Measurements from ENCODE around the gene ATXN7. TPM values are rescaled to one million over a fixed set of nuclear protein-coding genes. Genes with fewer than 3 reads are reported as not detected.

The ATXN7 gene
- total RNA-seq, 2 donors from 2014 or later: 165 to 205 TPM

DNA sequence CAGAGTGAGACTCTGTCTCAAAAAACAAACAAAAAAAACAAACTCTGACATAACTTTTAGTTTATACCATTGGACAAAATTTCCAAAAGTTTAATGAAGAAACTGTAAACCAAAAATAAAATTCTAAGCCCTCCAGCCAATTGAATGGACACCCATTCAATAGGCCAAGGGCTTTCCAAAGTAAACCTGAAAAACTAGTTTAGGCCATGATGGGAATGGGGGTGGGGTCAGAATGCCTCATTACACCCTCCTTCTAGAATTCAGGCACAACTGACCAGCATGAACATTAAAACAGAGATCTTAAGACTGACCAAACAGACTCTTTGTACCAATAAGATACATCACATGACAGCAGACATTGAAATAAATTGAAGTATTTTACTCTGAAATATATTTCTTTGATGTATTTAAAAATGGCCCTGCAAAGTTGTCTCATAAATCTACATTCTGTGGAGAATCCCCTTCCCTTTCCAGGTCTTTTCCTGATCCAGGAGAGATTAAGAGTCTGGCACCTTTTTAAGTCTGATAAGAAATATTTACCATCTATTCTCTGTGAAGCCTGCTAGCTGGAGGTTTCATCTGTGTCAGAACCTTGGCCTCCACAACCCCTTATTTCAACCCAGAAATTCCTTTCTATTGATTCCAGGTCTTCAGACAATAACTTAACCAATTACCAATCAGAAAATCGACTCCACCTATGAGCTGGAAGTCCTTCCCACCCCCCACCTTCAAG lies 15.8 kb upstream of the ATXN7 start:
- no peak overlapping the region for H3K4me3 Mint-ChIP-seq
- H3K27me3 Mint-ChIP-seq: no peaks in the 10 kb centered on the region
- ATAC-seq (no peak), DNase-seq (no peak)
- H3K27ac Mint-ChIP-seq: peak overlapping the region; percentile 21
- no peaks in the 10 kb centered on the region for H3K9me3 ChIP-seq (ENCODE audit: control insufficient read depth, low read length, poor library complexity, severe bottlenecking)
- peaks cover 13% of the 10 kb centered on the region for H3K4me1 Mint-ChIP-seq
- H3K36me3 Mint-ChIP-seq (ENCODE audit: low read depth): peaks cover 2% of the 10 kb centered on the region

DNA sequence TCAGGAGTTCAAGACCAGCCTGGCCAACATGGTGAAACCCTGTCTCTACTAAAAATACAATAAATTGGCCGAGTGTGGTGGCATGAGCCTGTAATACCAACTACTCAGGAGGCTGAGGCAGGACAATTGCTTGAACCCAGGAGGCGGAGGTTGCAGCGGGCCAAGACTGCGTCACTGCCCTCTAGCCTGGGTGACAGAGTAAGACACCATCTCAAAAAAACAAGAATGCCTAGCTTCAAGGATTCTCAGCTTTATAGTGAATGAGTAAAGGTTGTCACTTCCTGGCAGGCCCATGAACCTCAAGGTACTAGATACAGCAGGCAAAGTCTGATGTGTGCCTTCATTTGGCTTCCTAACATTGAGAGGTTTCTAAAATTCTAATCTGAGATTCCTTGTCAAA lies 14.5 kb upstream of the ATXN7 start:
- Mint-ChIP-seq H3K4me1 (peaks cover 13% of the 10 kb centered on the region), H3K4me3 (no peak overlapping the region), H3K27me3 (no peaks in the 10 kb centered on the region), H3K27ac (no peak overlapping the region), H3K36me3 (ENCODE audit: low read depth) (peaks cover 2% of the 10 kb centered on the region)
- no peak for DNase-seq
- ATAC-seq: no peak
- H3K9me3 ChIP-seq (ENCODE audit: control insufficient read depth, low read length, poor library complexity, severe bottlenecking): no peaks in the 10 kb centered on the region

DNA sequence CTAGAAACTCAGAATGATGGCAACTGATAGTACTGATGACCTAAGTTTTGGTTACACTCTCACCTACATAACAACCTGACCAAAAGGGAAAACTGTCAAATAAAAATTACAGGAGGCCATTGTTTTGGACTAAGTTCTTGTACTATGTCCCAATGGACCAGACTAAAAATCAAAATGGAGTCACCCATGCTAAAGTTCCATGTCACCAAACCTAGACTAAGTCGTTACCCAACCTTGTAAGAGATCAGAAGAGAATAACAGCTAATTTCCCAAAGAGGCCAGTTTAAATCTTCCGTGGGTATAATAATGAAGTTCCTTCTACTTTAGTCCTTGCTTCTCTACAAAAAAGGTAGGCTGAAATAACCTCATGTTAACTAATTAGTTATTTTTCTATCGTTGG lies 12.4 kb upstream of the ATXN7 start:
- ATAC-seq (no peak), DNase-seq (no peak)
- H3K27ac Mint-ChIP-seq: no peak overlapping the region
- H3K4me1 Mint-ChIP-seq: peaks cover 14% of the 10 kb centered on the region
- H3K36me3 Mint-ChIP-seq (ENCODE audit: low read depth): peaks cover 2% of the 10 kb centered on the region
- H3K4me3 Mint-ChIP-seq: no peak overlapping the region
- H3K9me3 ChIP-seq (ENCODE audit: control insufficient read depth, low read length, poor library complexity, severe bottlenecking): no peaks in the 10 kb centered on the region
- H3K27me3 Mint-ChIP-seq: no peaks in the 10 kb centered on the region

DNA sequence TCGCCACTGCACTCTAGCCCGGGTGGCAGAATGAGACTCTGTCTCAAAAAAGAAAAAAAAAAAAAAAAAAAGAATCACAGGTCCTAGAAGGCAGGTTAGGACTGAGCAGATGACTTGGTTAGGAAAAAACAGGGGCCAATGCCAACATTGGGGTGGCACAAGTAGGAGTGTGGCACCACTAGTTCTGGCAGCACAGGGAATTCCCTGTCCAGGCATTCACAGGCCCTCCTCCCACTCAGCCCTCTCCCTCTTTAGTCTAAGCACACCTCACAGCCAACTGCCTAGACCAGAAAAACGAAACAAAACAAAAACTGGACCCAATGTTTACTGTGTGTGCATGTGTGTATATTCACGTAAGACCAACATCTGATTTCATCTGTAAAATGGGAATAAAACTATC lies 10.6 kb upstream of the ATXN7 start:
- no peak for DNase-seq

DNA sequence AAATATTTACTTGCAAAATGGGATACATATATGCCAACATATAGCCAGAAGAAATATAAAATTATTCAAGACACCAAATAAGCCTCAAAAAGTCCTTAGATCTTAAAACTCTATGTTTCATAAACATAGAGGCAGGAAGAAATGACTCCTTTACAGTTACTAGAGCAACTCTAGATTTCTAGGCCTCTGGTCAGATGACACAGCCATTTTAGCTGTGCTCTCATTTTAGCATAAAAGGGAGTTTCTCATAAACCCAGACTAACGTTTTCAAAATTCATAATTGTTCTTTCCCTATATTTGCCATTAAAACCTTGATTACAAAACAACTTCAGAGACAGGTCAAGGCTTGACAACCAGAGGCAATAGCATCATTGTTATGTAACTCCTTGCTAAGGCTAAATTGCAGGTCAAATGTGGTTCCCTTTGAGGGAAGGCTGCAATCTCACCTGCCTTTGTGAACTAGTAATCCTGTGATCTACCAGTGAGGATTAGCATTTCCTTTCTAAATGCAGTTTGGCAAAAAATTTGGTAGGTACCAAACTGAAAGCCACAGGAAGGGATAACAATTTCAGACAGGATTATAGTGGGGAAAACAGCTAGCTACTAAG lies 8.2 kb upstream of the ATXN7 start:
- no peak for DNase-seq
- no peak for ATAC-seq
- Mint-ChIP-seq H3K4me1 (peaks cover 25% of the 10 kb centered on the region), H3K4me3 (no peak overlapping the region), H3K27ac (no peak overlapping the region), H3K36me3 (ENCODE audit: low read depth) (peaks cover 2% of the 10 kb centered on the region), H3K27me3 (no peaks in the 10 kb centered on the region)
- H3K9me3 ChIP-seq (ENCODE audit: control insufficient read depth, low read length, poor library complexity, severe bottlenecking): no peaks in the 10 kb centered on the region

More for the DNA sequence above, 10.6 kb upstream of the ATXN7 start:
- H3K36me3 Mint-ChIP-seq (ENCODE audit: low read depth): peaks cover 2% of the 10 kb centered on the region
- no peaks in the 10 kb centered on the region for H3K27me3 Mint-ChIP-seq
- H3K4me1 Mint-ChIP-seq: peaks cover 18% of the 10 kb centered on the region
- H3K27ac Mint-ChIP-seq: no peak overlapping the region
- H3K9me3 ChIP-seq (ENCODE audit: control insufficient read depth, low read length, poor library complexity, severe bottlenecking): no peaks in the 10 kb centered on the region
- no peak overlapping the region for H3K4me3 Mint-ChIP-seq
- no peak for ATAC-seq

DNA sequence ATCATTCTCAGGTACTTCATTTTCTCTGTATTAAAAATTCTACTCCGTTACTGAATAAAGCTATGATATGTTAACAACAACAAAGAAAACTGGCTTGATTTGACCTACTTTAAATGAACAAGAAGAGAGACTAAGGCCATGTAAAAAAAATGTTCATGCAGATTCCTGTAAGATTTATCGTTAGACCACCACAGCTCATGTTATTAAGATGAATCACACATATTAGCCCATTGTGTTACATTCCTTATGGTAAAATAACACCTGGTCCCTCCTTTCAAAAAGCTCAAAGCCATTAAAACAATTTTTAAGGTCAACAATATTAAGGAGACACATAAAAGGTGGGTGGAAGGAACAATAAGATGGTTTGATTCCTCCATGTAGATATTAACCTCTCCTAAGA lies 6.4 kb upstream of the ATXN7 start:
- DNase-seq: no peak
- no peak for ATAC-seq
- H3K27me3 Mint-ChIP-seq: no peaks in the 10 kb centered on the region
- H3K36me3 Mint-ChIP-seq (ENCODE audit: low read depth): peaks cover 1% of the 10 kb centered on the region
- H3K4me3 Mint-ChIP-seq: no peak overlapping the region
- no peak overlapping the region for H3K27ac Mint-ChIP-seq
- no peaks in the 10 kb centered on the region for H3K9me3 ChIP-seq (ENCODE audit: control insufficient read depth, low read length, poor library complexity, severe bottlenecking)
- H3K4me1 Mint-ChIP-seq: peaks cover 37% of the 10 kb centered on the region

DNA sequence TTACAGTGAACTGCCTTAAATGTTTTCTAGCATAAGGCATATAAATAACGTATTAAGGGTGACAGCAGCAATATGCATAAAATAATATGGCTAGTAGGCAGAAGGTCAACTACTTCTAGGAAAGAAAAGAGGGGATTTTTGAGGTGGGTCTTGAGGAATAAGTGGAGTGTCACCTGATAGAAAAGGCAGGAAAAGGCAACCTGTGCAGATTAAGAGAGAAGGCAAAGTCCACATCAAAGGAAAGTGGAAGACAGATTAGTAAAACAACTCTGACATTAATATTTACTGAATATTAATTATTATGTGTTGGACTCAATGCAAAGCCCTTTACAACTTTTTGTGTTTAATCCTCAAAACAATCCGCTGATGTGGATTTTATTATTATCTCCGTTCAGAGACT lies 2.9 kb upstream of the ATXN7 start:
- no peaks in the 10 kb centered on the region for H3K27me3 Mint-ChIP-seq
- H3K9me3 ChIP-seq (ENCODE audit: control insufficient read depth, low read length, poor library complexity, severe bottlenecking): no peaks in the 10 kb centered on the region
- H3K4me1 Mint-ChIP-seq: peaks cover 48% of the 10 kb centered on the region
- DNase-seq (no peak), ATAC-seq (no peak)
- no peak overlapping the region for H3K4me3 Mint-ChIP-seq
- no peaks in the 10 kb centered on the region for H3K36me3 Mint-ChIP-seq (ENCODE audit: low read depth)
- H3K27ac Mint-ChIP-seq: no peak overlapping the region

GRCh38 chr3:63861306-63861705 lies 2.4 kb upstream of the ATXN7 start:
- no peak for ATAC-seq
- H3K9me3 ChIP-seq (ENCODE audit: control insufficient read depth, low read length, poor library complexity, severe bottlenecking): no peaks in the 10 kb centered on the region

GRCh38 chr3:63862804-63863149 lies 890 bp upstream of the ATXN7 start:
- H3K27ac Mint-ChIP-seq: peak overlapping the region; percentile 93
- H3K27me3 Mint-ChIP-seq: no peaks in the 10 kb centered on the region
- H3K36me3 Mint-ChIP-seq (ENCODE audit: low read depth): no peaks in the 10 kb centered on the region
- peak overlapping the region; percentile 96 for H3K4me3 Mint-ChIP-seq
- peaks cover 40% of the 10 kb centered on the region for H3K4me1 Mint-ChIP-seq
- ATAC-seq (no peak), DNase-seq (no peak)
- no peaks in the 10 kb centered on the region for H3K9me3 ChIP-seq (ENCODE audit: control insufficient read depth, low read length, poor library complexity, severe bottlenecking)

More at GRCh38 chr3:63861306-63861705, 2.4 kb upstream of the ATXN7 start:
- no peak for DNase-seq
- peak overlapping the region; percentile 11 for H3K27ac Mint-ChIP-seq
- no peaks in the 10 kb centered on the region for H3K36me3 Mint-ChIP-seq (ENCODE audit: low read depth)
- H3K4me1 Mint-ChIP-seq: peaks cover 44% of the 10 kb centered on the region
- H3K27me3 Mint-ChIP-seq: no peaks in the 10 kb centered on the region
- peak overlapping the region; percentile 45 for H3K4me3 Mint-ChIP-seq

DNA sequence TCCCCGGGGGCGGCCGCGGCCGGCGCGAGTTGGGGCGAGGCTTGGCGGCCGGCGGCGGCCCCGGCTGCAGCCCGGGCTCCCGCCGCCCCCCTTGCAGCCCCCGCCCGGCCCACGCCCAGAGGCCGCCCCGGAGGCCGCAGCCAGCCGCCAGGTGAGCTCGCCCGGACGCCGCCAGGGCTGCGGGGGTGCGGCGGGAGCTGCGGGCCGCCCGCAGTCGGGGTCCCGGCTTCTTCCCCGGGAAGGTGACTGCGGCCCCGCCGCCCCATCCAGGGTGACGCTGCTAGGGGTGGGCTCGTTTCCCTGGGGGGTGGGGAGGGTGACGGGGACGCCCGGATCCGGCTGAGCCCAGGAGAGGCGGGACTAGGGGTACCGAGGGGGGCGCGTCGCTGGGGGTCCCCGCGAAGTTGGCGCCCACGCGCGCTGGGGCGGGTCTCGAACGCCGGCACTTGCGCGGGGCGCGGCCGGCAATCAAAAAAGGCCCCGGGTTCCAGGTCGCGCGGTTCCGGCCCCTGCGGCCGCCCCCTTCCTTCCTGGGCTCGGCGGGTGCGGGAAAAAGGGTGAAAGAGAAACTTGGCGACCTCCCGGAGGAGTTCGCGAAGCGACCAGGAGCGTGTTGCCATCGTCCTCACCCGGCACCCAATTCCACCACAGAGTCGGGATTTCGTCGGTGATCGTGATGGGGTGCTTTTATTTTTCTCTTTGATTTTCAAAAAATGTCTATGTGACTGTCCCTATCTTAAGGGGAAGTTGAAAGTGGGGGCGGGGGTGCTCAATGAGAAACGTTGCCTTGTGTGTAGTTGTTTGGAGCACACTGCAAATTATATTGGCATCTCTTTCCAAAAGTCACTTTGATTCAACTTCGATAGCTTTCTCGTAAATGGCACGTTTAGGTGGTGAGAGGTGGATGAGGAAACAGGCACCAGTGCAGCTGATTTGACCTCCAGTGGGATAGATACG lies 619 bp downstream of the ATXN7 start:
- DNase-seq (peak in 2 of 3 donors; percentile 34 to 45), ATAC-seq (peak; percentile 63)
- Mint-ChIP-seq H3K4me3 (peak overlapping the region; percentile 90), H3K27me3 (no peaks in the 10 kb centered on the region), H3K27ac (peak overlapping the region; percentile 93), H3K4me1 (peaks cover 42% of the 10 kb centered on the region), H3K36me3 (ENCODE audit: low read depth) (no peaks in the 10 kb centered on the region)
- no peaks in the 10 kb centered on the region for H3K9me3 ChIP-seq (ENCODE audit: control insufficient read depth, low read length, poor library complexity, severe bottlenecking)

- H3K4me3 Mint-ChIP-seq: peak overlapping the region; percentile 90
- no peaks in the 10 kb centered on the region for H3K9me3 ChIP-seq (ENCODE audit: control insufficient read depth, low read length, poor library complexity, severe bottlenecking)
- DNase-seq (no peak), ATAC-seq (no peak)
- peaks cover 38% of the 10 kb centered on the region for H3K4me1 Mint-ChIP-seq
- no peaks in the 10 kb centered on the region for H3K36me3 Mint-ChIP-seq (ENCODE audit: low read depth)
- no peaks in the 10 kb centered on the region for H3K27me3 Mint-ChIP-seq
- H3K27ac Mint-ChIP-seq: peak overlapping the region; percentile 93
Measured at GRCh38 chr3:63864965-63865327, 1.3 kb downstream of the ATXN7 start.

DNA sequence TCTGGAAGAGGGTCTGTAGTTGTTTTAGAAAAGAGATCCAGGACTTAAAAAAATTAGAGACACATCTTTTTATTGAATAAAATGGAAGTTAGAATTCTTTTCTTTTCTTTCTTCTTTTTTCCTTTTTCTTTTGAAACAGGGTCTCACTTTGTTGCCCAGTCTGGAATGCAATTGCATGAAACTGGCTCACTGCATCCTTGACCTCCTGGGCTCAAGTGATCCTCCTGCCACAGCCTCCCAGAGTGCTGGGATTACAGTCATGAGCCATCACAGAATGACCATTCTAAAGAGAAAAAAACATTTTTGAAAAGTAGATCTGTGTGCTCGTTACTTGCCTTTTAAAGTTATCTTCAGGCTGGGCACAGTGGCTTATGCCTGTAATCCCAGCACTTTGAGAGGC lies 3.6 kb downstream of the ATXN7 start:
- H3K9me3 ChIP-seq (ENCODE audit: control insufficient read depth, low read length, poor library complexity, severe bottlenecking): no peaks in the 10 kb centered on the region
- DNase-seq (no peak), ATAC-seq (no peak)
- peaks cover 33% of the 10 kb centered on the region for H3K4me1 Mint-ChIP-seq
- no peaks in the 10 kb centered on the region for H3K27me3 Mint-ChIP-seq
- H3K27ac Mint-ChIP-seq: peak overlapping the region; percentile 41
- no peaks in the 10 kb centered on the region for H3K36me3 Mint-ChIP-seq (ENCODE audit: low read depth)
- no peak overlapping the region for H3K4me3 Mint-ChIP-seq

- DNase-seq (no peak), ATAC-seq (no peak)
- H3K9me3 ChIP-seq (ENCODE audit: control insufficient read depth, low read length, poor library complexity, severe bottlenecking): no peaks in the 10 kb centered on the region
- peaks cover 26% of the 10 kb centered on the region for H3K4me1 Mint-ChIP-seq
- no peaks in the 10 kb centered on the region for H3K36me3 Mint-ChIP-seq (ENCODE audit: low read depth)
- H3K27ac Mint-ChIP-seq: no peak overlapping the region
- H3K27me3 Mint-ChIP-seq: no peaks in the 10 kb centered on the region
- no peak overlapping the region for H3K4me3 Mint-ChIP-seq
Measured at GRCh38 chr3:63869940-63870614, 6.4 kb downstream of the ATXN7 start.

Data from T-helper 17 cell (primary cell).